BE2C (cell line): ENCODE results near the gene GPR3.

Experiments used
- DNase-seq: peaks from one replicate; pipeline ENCODE4 v3.0.0-alpha.2; 2020
- H3K27me3 ChIP-seq: fragments of 250-450 bp; sonication (Bioruptor Pico); 2 replicates; pipeline ENCODE4 v1.5.1; 2020; ENCODE audit warnings: mild to moderate bottlenecking
- H3K36me3 ChIP-seq: fragments of 250-450 bp; sonication (Bioruptor Pico); 2 replicates; pipeline ENCODE4 v1.5.1; 2020; ENCODE audit warnings: mild to moderate bottlenecking
- H3K4me1 ChIP-seq: fragments of 250-450 bp; sonication (Bioruptor Pico); 2 replicates; pipeline ENCODE4 v1.5.1; 2020
- H3K4me3 ChIP-seq: 2 replicates; pipeline ENCODE4 v1.5.1; 2011; ENCODE audit warnings: low read depth, low read length
- H3K9me3 ChIP-seq: fragments of 250-450 bp; sonication (Bioruptor Pico); 2 replicates; pipeline ENCODE4 v1.5.1; 2020
- TF ChIP-seq, protein P1 (sequence below): IDR thresholded peaks from 2 replicates; pipeline ENCODE4 v1.5.1; 2012; ENCODE audit warnings: mild to moderate bottlenecking, low read depth, low read length

GPR3 gene

DNA sequence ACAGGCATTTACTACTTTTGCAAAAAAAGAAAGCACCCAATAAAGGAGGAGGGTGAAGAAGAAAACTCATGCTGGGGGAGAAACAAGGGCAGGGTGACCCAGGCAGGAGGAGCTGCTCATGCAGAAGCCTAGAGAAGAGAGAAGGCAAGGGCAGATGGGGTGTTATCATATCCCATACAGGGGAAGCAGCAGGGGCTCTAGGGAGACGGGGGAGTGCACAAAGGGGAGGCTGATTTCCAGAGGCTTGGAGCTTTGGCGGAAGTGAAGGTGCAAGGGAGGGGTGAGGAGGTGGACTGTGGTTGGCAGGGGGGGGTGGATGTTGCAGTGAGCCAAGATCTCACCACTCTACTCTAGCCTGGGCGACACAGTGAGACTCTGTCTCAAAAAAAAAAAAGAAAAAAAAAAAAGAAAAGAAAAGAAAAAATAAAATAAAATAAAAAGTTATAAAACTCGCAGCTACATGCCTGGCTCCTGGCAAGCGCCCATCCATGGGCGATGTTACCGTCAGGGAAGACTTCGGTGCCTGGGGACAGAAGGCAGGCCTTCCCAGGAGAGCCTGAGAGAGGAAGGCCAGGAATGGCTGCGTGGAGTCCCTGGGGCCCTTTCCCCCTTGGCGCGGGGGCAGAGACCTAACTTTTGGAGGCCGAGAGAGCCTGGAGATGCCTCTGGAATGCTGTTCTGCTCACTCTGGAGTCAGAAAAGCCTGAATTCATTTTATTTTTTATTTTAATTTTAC, 14.5 kb upstream of the GPR3 start:
- TF ChIP-seq, protein P1, sequence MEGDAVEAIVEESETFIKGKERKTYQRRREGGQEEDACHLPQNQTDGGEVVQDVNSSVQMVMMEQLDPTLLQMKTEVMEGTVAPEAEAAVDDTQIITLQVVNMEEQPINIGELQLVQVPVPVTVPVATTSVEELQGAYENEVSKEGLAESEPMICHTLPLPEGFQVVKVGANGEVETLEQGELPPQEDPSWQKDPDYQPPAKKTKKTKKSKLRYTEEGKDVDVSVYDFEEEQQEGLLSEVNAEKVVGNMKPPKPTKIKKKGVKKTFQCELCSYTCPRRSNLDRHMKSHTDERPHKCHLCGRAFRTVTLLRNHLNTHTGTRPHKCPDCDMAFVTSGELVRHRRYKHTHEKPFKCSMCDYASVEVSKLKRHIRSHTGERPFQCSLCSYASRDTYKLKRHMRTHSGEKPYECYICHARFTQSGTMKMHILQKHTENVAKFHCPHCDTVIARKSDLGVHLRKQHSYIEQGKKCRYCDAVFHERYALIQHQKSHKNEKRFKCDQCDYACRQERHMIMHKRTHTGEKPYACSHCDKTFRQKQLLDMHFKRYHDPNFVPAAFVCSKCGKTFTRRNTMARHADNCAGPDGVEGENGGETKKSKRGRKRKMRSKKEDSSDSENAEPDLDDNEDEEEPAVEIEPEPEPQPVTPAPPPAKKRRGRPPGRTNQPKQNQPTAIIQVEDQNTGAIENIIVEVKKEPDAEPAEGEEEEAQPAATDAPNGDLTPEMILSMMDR, result no peak

DNA sequence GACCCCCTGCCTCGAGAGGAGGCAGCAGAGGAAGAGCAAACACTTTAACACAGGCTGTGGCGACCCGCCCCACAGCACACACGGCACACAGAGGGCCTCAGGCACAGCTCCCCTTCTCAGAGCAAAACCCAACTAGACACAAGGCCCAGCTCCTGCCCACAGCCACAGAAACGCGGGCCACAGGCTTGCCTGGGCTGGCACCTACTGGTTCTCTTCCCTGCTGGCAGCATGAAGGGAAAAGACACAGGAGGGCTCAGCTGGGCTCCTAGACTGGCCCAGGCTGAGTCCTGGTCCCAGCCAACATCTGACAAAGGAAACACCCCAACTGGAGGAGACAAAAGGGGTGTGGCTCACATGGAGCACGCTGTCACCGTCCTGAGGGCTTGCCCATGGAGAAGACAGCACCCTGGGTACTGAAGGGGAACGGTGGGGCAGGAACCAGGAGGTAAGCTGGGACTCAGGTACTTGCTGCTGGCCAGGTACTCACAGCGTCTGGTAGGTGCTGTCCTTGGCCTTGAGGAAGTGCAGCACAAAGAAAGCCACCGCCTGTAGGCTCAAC, 12.8 kb upstream of the GPR3 start:
- no peaks in the 10 kb centered on the region for H3K4me1 ChIP-seq
- no peak overlapping the region for H3K4me3 ChIP-seq
- H3K27me3 ChIP-seq, result no peaks in the 10 kb centered on the region
- no peaks in the 10 kb centered on the region for H3K36me3 ChIP-seq
- no peak for DNase-seq
- TF ChIP-seq, protein P1, result no peak
- no peaks in the 10 kb centered on the region for H3K9me3 ChIP-seq

More for the DNA sequence above, 14.5 kb upstream of the GPR3 start:
- H3K27me3 ChIP-seq, result no peaks in the 10 kb centered on the region
- H3K4me1 ChIP-seq, result no peaks in the 10 kb centered on the region
- H3K36me3 ChIP-seq, result no peaks in the 10 kb centered on the region
- no peak overlapping the region for H3K4me3 ChIP-seq
- H3K9me3 ChIP-seq, result no peaks in the 10 kb centered on the region
- DNase-seq, result no peak

DNA sequence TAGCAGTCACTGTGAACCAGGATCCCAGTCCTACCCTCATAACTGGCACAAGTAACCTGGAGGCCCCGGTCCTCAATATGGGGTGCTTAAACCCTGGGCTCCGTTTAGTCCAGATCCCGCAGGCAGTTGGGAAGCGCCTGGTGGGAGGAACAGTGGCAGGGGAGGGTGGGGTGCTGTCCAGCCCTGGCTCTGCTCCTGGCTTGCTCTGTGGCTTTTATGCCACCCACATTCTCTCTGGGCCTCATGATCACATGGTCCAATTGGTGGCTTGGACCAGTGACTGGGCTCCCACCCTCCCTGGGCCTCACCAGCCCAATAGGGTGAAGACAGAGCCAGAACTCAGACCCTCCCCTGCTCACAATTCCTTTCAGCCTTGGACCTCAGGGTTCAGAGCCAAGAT, 12.2 kb upstream of the GPR3 start:
- Histone ChIP-seq H3K4me3 (no peak overlapping the region), H3K4me1 (no peaks in the 10 kb centered on the region)

DNA sequence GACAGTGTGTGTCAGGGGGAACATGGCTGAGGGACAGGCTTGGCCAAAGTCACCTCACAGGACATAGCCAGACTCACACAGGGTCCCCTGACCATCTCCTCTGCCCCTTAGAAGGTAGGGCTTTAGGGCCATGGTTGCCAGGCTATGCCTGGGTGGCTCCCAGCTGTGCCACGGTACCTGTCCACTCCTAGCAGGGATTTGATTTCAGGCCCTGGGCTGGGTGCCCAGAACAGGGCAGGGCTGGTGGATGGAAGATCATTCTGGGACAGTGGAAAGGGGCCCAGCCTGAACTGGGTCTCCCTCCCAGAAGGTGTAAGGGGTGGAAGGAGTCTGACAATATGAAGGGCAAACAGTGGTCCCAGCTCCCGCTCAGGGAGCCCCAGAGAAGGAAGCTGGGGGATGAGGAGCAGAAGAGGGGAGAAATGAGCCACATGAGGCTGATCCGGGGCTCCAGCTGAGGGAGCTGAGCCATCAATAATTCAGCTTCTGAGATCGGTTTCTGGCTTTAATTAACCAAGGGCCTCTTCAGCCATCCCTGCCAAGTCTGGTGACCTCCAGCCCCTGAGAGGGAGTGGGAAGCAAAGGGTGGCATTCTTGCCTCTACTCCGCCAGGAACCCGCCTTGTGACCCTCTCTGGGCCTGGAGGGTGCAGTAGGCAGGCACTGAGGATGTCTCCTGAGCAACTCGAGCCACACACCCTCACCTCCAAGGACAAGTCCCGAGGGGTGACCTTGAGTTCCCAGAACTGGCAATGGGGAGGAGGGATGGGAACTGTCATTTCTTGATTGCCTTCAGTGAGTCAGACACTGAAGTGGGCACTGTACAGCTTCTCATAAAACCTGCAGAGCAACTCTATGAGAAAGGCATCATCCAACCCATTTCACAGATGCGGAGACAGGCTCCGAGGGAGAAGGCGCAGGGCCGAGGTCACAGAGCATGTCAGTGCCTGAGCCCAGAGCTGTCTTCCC, 11.4 kb upstream of the GPR3 start:
- TF ChIP-seq, protein P1, result no peak
- DNase-seq, result no peak
- Histone ChIP-seq H3K27me3 (no peaks in the 10 kb centered on the region), H3K36me3 (no peaks in the 10 kb centered on the region), H3K4me3 (no peak overlapping the region), H3K9me3 (no peaks in the 10 kb centered on the region), H3K4me1 (no peaks in the 10 kb centered on the region)

More for the DNA sequence above, 12.2 kb upstream of the GPR3 start:
- no peaks in the 10 kb centered on the region for H3K9me3 ChIP-seq
- TF ChIP-seq, protein P1, result no peak
- DNase-seq, result no peak
- no peaks in the 10 kb centered on the region for H3K27me3 ChIP-seq
- H3K36me3 ChIP-seq, result no peaks in the 10 kb centered on the region

DNA sequence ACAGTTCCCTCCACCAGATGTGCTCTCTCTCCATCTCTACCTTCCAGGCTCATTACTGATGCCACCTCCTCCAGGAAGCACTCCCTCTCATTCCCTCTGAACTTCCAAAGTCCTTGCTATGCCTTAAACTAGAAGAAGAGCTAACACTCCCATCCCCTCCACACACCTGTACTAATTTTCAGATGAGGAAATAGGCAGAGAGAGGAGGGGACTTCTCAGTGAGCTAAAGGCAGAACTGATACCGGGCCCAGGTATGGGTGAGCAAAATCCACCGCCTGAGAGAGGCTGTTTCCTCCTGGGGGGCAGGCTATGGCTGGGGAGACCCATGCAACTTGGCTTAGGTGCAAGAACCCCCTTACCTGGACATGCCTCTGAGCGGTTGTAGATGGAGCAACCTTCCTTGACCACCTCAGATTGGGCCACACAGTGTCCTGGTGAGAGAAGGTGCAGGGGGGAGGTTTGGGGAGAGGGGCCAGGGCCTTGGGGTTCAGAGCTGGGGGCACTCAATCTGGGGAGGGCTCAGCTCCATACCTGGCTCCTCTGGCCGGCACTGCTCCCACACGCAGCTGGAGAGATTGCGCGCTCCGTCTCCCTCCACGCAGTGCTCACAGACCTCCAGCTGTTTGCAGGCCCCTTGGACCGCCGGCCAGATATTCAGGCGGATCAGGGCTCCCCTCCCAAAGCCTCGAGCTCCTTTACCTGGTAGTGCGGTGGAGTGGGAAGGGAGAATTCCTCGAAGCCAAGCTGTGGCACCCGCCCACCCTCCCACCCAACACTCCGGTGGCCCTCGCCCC, 10.3 kb upstream of the GPR3 start:
- no peak overlapping the region for H3K4me3 ChIP-seq
- no peaks in the 10 kb centered on the region for H3K36me3 ChIP-seq
- no peaks in the 10 kb centered on the region for H3K9me3 ChIP-seq
- no peaks in the 10 kb centered on the region for H3K27me3 ChIP-seq
- TF ChIP-seq, protein P1, result no peak
- no peaks in the 10 kb centered on the region for H3K4me1 ChIP-seq
- DNase-seq, result no peak
